Peyer's patch (tissue), 4 donors: Measurements from ENCODE around the gene ZBED6. TPM values are rescaled to one million over a fixed set of nuclear protein-coding genes. Genes with fewer than 3 reads are reported as not detected.
"Not testable (repeated sequence)": the region's sequence is repeated elsewhere in the genome, so short reads cannot be mapped to it uniquely, and the experiment has no call there.

Source experiments
- DNase-seq, 3 donors: peaks; one replicate each; pipeline ENCODE4 v3.0.0-alpha.2; 2017 to 2019
- H3K27ac ChIP-seq, 4 donors: fragments of 200-600 bp; sonication (generic); one replicate each; pipeline ENCODE4 v1.5.1; 2016 to 2019
- H3K27me3 ChIP-seq, 2 donors: fragments of 200-600 bp; sonication (generic); one replicate each; pipeline ENCODE4 v1.5.1; 2019
- H3K36me3 ChIP-seq, 3 donors: fragments of 200-600 bp; sonication (generic); one replicate each; pipeline ENCODE4 v1.5.1; 2016 to 2019
- H3K4me1 ChIP-seq, 4 donors: fragments of 200-600 bp; sonication (generic); one replicate each; pipeline ENCODE4 v1.5.1; 2016 to 2019
- H3K4me3 ChIP-seq, 4 donors: fragments of 200-600 bp; sonication (generic); 1 replicate in 3 of 4; 2 replicates in 1 of 4; pipeline ENCODE4 v1.5.1; 2016 to 2019; ENCODE audit warnings: mild to moderate bottlenecking in 1 of 4
- H3K9me3 ChIP-seq, 4 donors: fragments of 200-600 bp; sonication (generic); one replicate each; pipeline ENCODE4 v1.5.1; 2016 to 2019; ENCODE audit warnings: mild to moderate bottlenecking in 1 of 4
- POLR2A ChIP-seq, 2 donors: fragments of 450-650 bp; IDR thresholded peaks; one replicate each; pipeline ENCODE4 v1.5.1; 2017; ENCODE audit warnings: antibody characterized with exemption in 2 of 2, mild to moderate bottlenecking in 2 of 2, moderate library complexity in 2 of 2
- total RNA-seq, 4 donors: library from RNA; depleted of rRNA; stranded (reverse); fragments of >200 nt; gene quantifications; one replicate each; pipeline ENCODE4 v1.1.0, GENCODE V29; 2016
- TF ChIP-seq, protein P1 (sequence below), 6 experiments: fragments of 450-650 bp in 4 of 6; fragments of 200-600 bp in 2 of 6; sonication (generic) in 1 of 6; IDR thresholded peaks; one replicate each; pipeline ENCODE4 v1.5.1; 2017 to 2019; ENCODE audit warnings: antibody characterized with exemption in 6 of 6, mild to moderate bottlenecking in 3 of 6, moderate library complexity in 1 of 6

ZBED6 gene
- total RNA-seq = 10 to 100 TPM; 30.1 to 45.2 (median 38.2) TPM

GRCh38 chr1:203795441-203796235 lies at the start of gene ZBED6, which contains the start of gene ZC3H11A:
Gene ZBED6, plus strand, starts transcription at chr1:203795623. Its CDS starts 1,900 bp downstream, at chr1:203797523.
Gene ZC3H11A, plus strand, starts transcription at chr1:203795623. Its CDS starts 21,448 bp downstream, at chr1:203817071.
- DNase-seq = peak; percentile 97 to 100 (median 99)
- peaks cover 0 to 27% (median 7%) of the 10 kb centered on the region in 4 donors for H3K4me1 ChIP-seq
- H3K4me3 ChIP-seq = peak within 1 kb of the TSS; percentile 72 to 91 (median 80)
- TF ChIP-seq, protein P1, sequence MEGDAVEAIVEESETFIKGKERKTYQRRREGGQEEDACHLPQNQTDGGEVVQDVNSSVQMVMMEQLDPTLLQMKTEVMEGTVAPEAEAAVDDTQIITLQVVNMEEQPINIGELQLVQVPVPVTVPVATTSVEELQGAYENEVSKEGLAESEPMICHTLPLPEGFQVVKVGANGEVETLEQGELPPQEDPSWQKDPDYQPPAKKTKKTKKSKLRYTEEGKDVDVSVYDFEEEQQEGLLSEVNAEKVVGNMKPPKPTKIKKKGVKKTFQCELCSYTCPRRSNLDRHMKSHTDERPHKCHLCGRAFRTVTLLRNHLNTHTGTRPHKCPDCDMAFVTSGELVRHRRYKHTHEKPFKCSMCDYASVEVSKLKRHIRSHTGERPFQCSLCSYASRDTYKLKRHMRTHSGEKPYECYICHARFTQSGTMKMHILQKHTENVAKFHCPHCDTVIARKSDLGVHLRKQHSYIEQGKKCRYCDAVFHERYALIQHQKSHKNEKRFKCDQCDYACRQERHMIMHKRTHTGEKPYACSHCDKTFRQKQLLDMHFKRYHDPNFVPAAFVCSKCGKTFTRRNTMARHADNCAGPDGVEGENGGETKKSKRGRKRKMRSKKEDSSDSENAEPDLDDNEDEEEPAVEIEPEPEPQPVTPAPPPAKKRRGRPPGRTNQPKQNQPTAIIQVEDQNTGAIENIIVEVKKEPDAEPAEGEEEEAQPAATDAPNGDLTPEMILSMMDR (IDR thresholded peaks at IDR 0.05) = no peak
- TF ChIP-seq POLR2A (IDR thresholded peaks at IDR 0.05) = peak; percentile 65 to 85
- H3K27me3 ChIP-seq = no peaks in the 10 kb centered on the region
- no peaks in the 10 kb centered on the region for H3K9me3 ChIP-seq
- peak within 1 kb of the TSS; percentile 92 to 96 (median 96) for H3K27ac ChIP-seq
- peaks cover 0 to 3% (median 0%) of the 10 kb centered on the region in 3 donors for H3K36me3 ChIP-seq

DNA sequence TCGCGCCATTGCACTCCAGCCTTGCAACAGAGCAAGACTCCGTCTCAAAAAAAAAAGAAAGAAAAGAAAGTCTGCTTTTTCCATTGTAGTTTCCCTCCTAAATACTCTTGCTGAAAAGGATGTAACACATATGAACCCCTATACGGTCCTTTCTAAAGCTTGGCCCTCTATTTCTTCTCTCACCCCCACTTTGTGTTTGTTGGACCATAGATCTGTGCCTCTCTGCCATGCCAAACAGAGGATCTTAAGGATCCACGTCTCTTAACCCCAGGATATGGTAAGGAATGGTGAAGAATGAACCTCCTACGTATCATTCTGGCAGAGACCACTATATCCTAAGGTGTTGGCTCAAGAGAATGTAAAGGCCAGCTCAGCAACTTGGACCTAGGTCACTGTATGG lies 49.1 kb upstream of the ZBED6 start:
- no peaks in the 10 kb centered on the region for H3K4me1 ChIP-seq
- H3K27ac ChIP-seq = no peak overlapping the region
- no peak for DNase-seq
- TF ChIP-seq, protein P1 (IDR thresholded peaks at IDR 0.05) = no peak
- no peak for TF ChIP-seq POLR2A (IDR thresholded peaks at IDR 0.05)
- H3K4me3 ChIP-seq = no peak overlapping the region
- no peaks in the 10 kb centered on the region for H3K9me3 ChIP-seq
- H3K27me3 ChIP-seq = no peaks in the 10 kb centered on the region
- no peaks in the 10 kb centered on the region for H3K36me3 ChIP-seq

GRCh38 chr1:203751051-203751450 lies 44.4 kb upstream of the ZBED6 start:
- no peaks in the 10 kb centered on the region for H3K27me3 ChIP-seq
- peaks cover 0 to 10% (median 2%) of the 10 kb centered on the region in 4 donors for H3K4me1 ChIP-seq
- no peak overlapping the region for H3K27ac ChIP-seq
- no peak overlapping the region for H3K4me3 ChIP-seq
- no peak for TF ChIP-seq POLR2A (IDR thresholded peaks at IDR 0.05)
- TF ChIP-seq, protein P1 (IDR thresholded peaks at IDR 0.05) = no peak
- no peak for DNase-seq
- H3K36me3 ChIP-seq = no peaks in the 10 kb centered on the region
- no peaks in the 10 kb centered on the region for H3K9me3 ChIP-seq

GRCh38 chr1:203751618-203752361 lies 43.6 kb upstream of the ZBED6 start:
- not testable (repeated sequence) for H3K27me3 ChIP-seq, H3K9me3 ChIP-seq, H3K4me3 ChIP-seq, H3K36me3 ChIP-seq, H3K27ac ChIP-seq, DNase-seq
- H3K4me1 ChIP-seq = peaks cover 0 to 10% (median 2%) of the 10 kb centered on the region in 4 donors

GRCh38 chr1:203754455-203754864 lies 41.0 kb upstream of the ZBED6 start:
- peak in 2 of 3 donors; percentile 80 to 83 for DNase-seq
- TF ChIP-seq, protein P1 (IDR thresholded peaks at IDR 0.05) = no peak
- Histone ChIP-seq H3K9me3 (no peaks in the 10 kb centered on the region), H3K4me1 (peaks cover 0 to 10% (median 2%) of the 10 kb centered on the region in 4 donors), H3K27me3 (no peaks in the 10 kb centered on the region), H3K27ac (peak overlapping the region in 2 of 4 donors; percentile 75 to 80), H3K4me3 (no peak overlapping the region), H3K36me3 (no peaks in the 10 kb centered on the region)

GRCh38 chr1:203756036-203756435 lies 39.4 kb upstream of the ZBED6 start:
- no peak for DNase-seq
- peaks cover 0 to 10% (median 2%) of the 10 kb centered on the region in 4 donors for H3K4me1 ChIP-seq
- no peaks in the 10 kb centered on the region for H3K36me3 ChIP-seq
- no peak overlapping the region for H3K27ac ChIP-seq
- H3K4me3 ChIP-seq = no peak overlapping the region
- no peaks in the 10 kb centered on the region for H3K9me3 ChIP-seq
- H3K27me3 ChIP-seq = no peaks in the 10 kb centered on the region
- no peak for TF ChIP-seq POLR2A (IDR thresholded peaks at IDR 0.05)
- TF ChIP-seq, protein P1 (IDR thresholded peaks at IDR 0.05) = no peak

DNA sequence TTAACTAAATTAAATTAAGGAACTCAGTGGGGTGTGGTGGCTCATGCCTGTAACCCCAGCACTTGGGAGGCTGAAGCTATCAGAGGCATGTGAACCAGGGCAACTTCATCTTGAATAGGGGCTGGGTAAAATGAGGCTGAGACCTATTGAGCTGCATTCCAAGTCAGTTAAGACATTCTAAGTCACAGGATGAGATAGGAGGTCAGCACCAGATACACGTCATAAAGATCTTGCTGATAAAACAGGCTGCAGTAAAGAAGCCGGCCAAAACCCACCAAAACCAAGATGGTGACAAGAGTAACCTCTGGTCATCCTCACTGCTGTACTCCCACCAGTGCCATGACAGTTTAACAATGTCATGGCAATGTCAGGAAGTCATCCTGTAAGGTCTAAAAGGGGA lies 36.7 kb upstream of the ZBED6 start:
- not testable (repeated sequence) for H3K27ac ChIP-seq, DNase-seq, H3K27me3 ChIP-seq, H3K36me3 ChIP-seq, H3K4me3 ChIP-seq, H3K9me3 ChIP-seq
- H3K4me1 ChIP-seq = peaks cover 0 to 11% (median 3%) of the 10 kb centered on the region in 4 donors
